Tibial nerve (tissue), 4 donors: Measurements from ENCODE around the gene GNG14. TPM values are rescaled to one million over a fixed set of nuclear protein-coding genes. Genes with fewer than 3 reads are reported as not detected.
A peak's percentile ranks its signal among the peaks of the same experiment; 100 is the strongest.

Experiments
- DNase-seq, 2 donors: peaks; one replicate each; pipeline ENCODE4 v3.0.0-alpha.2; 2019; ENCODE audit warnings: low spot score in 2 of 2
- H3K27ac ChIP-seq, 4 donors: fragments of 200-600 bp; sonication (generic) in 3 of 4; one replicate each; pipeline ENCODE4 v1.5.1; 2017 to 2019; ENCODE audit warnings: mild to moderate bottlenecking in 1 of 4
- H3K27me3 ChIP-seq, 2 donors: fragments of 200-600 bp; sonication (generic) in 1 of 2; one replicate each; pipeline versions ENCODE4 v1.5.1 to v1.6.0; 2017 to 2019
- H3K36me3 ChIP-seq, 3 donors: fragments of 200-600 bp; sonication (generic); one replicate each; pipeline ENCODE4 v1.5.1; 2018 to 2019
- H3K4me1 ChIP-seq, 4 donors: fragments of 200-600 bp; sonication (generic) in 3 of 4; one replicate each; pipeline ENCODE4 v1.5.1; 2017 to 2019
- H3K4me3 ChIP-seq, 4 donors: fragments of 200-600 bp; sonication (generic) in 3 of 4; one replicate each; pipeline ENCODE4 v1.5.1; 2017 to 2019; ENCODE audit warnings: mild to moderate bottlenecking in 1 of 4, moderate library complexity in 1 of 4
- H3K9me3 ChIP-seq, 4 donors: fragments of 200-600 bp; sonication (generic) in 3 of 4; one replicate each; pipeline ENCODE4 v1.5.1; 2017 to 2019
- EP300 ChIP-seq, 2 donors: sonication (generic); formaldehyde crosslinking; IDR thresholded peaks; one replicate each; pipeline ENCODE4 v1.6.1; 2017; ENCODE audit warnings: antibody characterized with exemption in 2 of 2, mild to moderate bottlenecking in 1 of 2
- POLR2A ChIP-seq, 2 donors: fragments of 450-650 bp; IDR thresholded peaks; one replicate each; pipeline ENCODE4 v1.6.1; 2017; ENCODE audit warnings: antibody characterized with exemption in 2 of 2, mild to moderate bottlenecking in 2 of 2, moderate library complexity in 2 of 2
- WGBS, 2 donors: methylation state at CpG; one replicate each; pipeline ENCODE4 v1.1.5; 2018; 5-methylcytosine and 5-hydroxymethylcytosine counted together
- total RNA-seq, 4 donors: library from RNA; depleted of rRNA; stranded (reverse); fragments of >200 nt; gene quantifications; one replicate each; pipeline ENCODE4 v1.1.0, GENCODE V29; 2016
- TF ChIP-seq, protein P1 (sequence below), 5 experiments: fragments of 200-600 bp in 3 of 5; fragments of 450-650 bp in 2 of 5; sonication (generic) in 3 of 5; IDR thresholded peaks; one replicate each; pipeline ENCODE4 v1.5.1; 2016 to 2019; ENCODE audit warnings: antibody characterized with exemption in 5 of 5, mild to moderate bottlenecking in 3 of 5, moderate library complexity in 2 of 5

GNG14 gene
- total RNA-seq, 4 donors from 2014 or later, result not detected

DNA sequence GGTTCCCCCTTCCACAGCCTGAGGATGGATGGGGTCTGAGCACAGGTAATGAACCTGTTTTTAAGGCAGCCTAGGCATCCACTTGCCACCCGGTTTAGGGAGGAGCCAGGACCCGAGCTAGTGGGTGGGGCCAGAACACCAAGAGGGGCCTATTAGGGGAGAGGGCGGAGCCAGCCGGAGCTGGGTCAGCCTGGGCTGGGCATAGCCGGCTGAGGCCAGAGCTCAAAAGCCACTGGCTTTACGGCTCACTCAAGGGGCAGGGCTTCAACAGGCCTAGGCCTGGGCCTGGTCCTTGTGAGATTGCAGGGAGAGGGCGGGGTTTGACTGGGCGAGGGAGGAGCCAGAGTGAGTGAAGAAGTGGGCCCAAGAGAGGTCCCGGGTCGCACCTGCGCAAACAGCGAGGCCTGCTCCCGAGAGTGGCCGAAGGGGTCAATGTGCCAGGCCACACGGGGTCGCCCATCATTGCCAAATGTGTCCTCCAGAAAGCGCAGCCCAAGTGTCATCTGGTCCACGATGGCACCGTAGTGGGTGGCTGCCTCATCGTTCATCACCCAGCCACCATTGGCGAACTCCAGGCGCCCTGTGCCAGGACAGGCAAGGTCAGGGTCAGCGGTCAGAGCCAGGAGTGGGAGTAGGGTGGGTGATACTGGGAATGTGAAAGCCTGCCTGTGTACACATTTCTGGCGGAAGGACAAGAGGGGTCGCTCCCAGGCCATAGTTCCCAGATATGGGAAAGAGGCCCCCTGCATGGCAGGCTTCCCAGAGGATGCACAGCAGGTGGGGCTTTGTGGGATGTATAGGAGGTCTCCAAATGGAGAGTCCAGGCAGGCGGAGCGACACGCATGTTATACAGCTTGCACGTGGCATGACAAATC is 23.2 kb upstream of the GNG14 start:
- Histone ChIP-seq H3K27me3 (no peaks in the 10 kb centered on the region), H3K4me3 (no peak overlapping the region), H3K27ac (no peak overlapping the region), H3K9me3 (no peaks in the 10 kb centered on the region), H3K36me3 (peaks cover 0 to 58% (median 23%) of the 10 kb centered on the region in 3 donors), H3K4me1 (peaks cover 0 to 44% (median 24%) of the 10 kb centered on the region in 4 donors)
- TF ChIP-seq, protein P1, sequence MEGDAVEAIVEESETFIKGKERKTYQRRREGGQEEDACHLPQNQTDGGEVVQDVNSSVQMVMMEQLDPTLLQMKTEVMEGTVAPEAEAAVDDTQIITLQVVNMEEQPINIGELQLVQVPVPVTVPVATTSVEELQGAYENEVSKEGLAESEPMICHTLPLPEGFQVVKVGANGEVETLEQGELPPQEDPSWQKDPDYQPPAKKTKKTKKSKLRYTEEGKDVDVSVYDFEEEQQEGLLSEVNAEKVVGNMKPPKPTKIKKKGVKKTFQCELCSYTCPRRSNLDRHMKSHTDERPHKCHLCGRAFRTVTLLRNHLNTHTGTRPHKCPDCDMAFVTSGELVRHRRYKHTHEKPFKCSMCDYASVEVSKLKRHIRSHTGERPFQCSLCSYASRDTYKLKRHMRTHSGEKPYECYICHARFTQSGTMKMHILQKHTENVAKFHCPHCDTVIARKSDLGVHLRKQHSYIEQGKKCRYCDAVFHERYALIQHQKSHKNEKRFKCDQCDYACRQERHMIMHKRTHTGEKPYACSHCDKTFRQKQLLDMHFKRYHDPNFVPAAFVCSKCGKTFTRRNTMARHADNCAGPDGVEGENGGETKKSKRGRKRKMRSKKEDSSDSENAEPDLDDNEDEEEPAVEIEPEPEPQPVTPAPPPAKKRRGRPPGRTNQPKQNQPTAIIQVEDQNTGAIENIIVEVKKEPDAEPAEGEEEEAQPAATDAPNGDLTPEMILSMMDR (IDR thresholded peaks at IDR 0.05), result no peak
- TF ChIP-seq EP300 (IDR thresholded peaks at IDR 0.05), result no peak
- no peak for TF ChIP-seq POLR2A (IDR thresholded peaks at IDR 0.05)
- 73 to 85% methylated on average over 25 to 29 of the region's 29 CpGs for WGBS, 2 donors
- DNase-seq, result no peak

DNA sequence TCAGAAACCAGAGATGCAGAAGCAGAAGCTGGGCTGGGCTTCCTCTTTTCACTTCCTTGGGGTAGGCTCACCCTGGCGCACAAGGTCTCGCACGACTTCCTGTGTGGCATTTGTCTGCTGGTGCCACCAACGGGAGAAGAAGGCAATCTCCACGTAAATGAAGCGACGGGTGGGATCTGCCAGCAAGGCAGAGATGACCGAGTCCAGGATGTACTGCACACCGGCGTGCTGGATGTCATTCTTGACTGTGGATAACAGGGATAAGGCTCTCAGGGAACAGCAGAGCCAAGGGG is 22.6 kb upstream of the GNG14 start:
- DNase-seq, result peak in 1 of 2 donors; percentile 25
- WGBS, 2 donors, result 89 to 92% methylated on average over 10 of the region's 10 CpGs

DNA sequence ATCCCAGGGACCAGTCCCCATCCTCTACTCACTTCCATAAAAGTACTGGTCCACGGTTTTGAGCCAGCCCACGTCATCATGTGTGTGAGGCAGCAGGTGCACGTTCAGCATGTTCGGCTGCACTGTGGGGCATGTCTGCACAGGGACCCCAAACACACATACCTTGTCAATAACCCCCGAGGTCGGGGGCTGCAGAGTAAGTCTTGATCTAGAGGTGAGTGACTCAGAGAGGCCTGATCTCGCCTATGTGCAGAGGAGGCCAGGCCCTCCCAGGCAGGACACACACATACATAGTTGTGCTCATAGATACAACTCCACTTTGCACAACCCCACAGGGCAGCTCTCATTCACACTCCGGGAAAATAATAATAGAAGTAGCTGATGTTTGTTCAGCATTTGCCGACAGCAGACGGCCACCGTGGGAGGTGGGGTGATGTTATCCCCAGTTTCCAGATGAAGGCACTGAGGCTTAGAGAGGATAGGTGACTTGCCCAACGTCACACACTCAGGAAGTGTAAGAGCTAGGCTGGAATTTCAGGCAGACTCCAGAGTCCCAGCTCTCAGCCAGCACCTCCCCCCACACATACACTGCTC is 22.0 kb upstream of the GNG14 start:
- H3K4me1 ChIP-seq, result peaks cover 0 to 53% (median 31%) of the 10 kb centered on the region in 4 donors

More for the DNA sequence above, 22.6 kb upstream of the GNG14 start:
- Histone ChIP-seq H3K27me3 (no peaks in the 10 kb centered on the region), H3K27ac (peak overlapping the region in 2 of 4 donors; percentile 80 to 91), H3K36me3 (peaks cover 0 to 53% (median 23%) of the 10 kb centered on the region in 3 donors), H3K9me3 (no peaks in the 10 kb centered on the region), H3K4me3 (peak overlapping the region in 2 of 4 donors; percentile 83 to 95), H3K4me1 (peaks cover 0 to 48% (median 26%) of the 10 kb centered on the region in 4 donors)
- TF ChIP-seq, protein P1 (IDR thresholded peaks at IDR 0.05), result no peak
- TF ChIP-seq EP300 (IDR thresholded peaks at IDR 0.05) (no peak), POLR2A (IDR thresholded peaks at IDR 0.05) (no peak)

DNA sequence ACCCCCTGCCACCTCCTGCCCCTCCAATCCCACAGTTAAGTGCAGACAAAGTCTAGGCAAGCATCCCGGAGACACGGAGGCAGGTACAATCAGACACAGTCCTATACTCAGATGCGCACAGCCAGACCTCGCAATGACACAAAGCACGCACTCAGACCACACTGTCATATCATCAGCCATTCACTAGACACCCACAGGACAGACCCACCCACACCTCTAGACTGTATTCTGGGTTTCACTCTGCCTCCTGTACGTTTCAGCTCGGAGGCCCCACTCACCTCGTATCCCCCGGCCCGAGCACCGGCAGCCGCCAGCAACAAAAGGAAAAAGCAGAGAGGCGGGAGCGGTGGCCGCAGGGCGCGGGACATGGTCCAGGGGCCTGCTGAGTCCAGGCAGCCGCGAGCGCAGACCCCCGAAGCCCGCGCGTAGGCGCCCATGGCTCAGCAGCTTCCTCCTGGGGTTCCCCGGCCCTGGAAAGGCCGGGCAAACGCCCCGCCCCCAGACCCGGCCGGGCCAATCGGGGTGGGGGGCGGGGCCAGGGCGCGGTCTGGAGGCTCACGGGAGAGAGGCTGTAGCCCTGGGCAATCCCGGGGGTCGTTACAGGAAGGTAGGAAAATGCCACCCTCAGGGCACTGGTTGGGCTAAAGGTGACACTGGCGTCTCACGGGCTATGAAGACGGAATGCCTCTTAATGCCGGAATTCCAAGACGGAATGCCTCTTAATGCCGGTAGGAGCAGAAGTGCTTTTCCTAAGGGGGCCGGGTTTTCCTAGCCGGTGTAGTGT is 21.3 kb upstream of the GNG14 start, which contains the start of the genes MAN2B1 and WDR83:
Gene MAN2B1 (minus strand): TSS at position 478 of the 784 bp plus-strand sequence. CDS start 41 bp downstream, at position 437.
Gene WDR83 (plus strand): TSS at position 543 of the 784 bp plus-strand sequence. CDS start 2,984 bp downstream, outside the sequence.
- Histone ChIP-seq H3K36me3 (peaks cover 0 to 43% (median 15%) of the 10 kb centered on the region in 3 donors), H3K27ac (peak within 1 kb of the TSS; percentile 58 to 91 (median 80)), H3K9me3 (no peaks in the 10 kb centered on the region), H3K27me3 (no peaks in the 10 kb centered on the region), H3K4me1 (peaks cover 0 to 58% (median 33%) of the 10 kb centered on the region in 4 donors), H3K4me3 (peak within 1 kb of the TSS; percentile 83 to 95 (median 87))
- TF ChIP-seq, protein P1 (IDR thresholded peaks at IDR 0.05), result no peak
- TF ChIP-seq POLR2A (IDR thresholded peaks at IDR 0.05) (peak in 1 of 2 donors; percentile 38), EP300 (IDR thresholded peaks at IDR 0.05) (peak in 1 of 2 donors; percentile 20)
- 1% methylated on average over 26 to 45 of the region's 46 CpGs for WGBS, 2 donors
- peak; percentile 64 to 67 for DNase-seq

More for the DNA sequence above, 22.0 kb upstream of the GNG14 start:
- peak overlapping the region; percentile 83 to 95 (median 87) for H3K4me3 ChIP-seq
- H3K27me3 ChIP-seq, result no peaks in the 10 kb centered on the region
- 47 to 50% methylated on average over 11 to 12 of the region's 12 CpGs for WGBS, 2 donors
- H3K9me3 ChIP-seq, result no peaks in the 10 kb centered on the region
- peak overlapping the region in 3 of 4 donors; percentile 80 to 91 (median 80) for H3K27ac ChIP-seq
- TF ChIP-seq, protein P1 (IDR thresholded peaks at IDR 0.05), result no peak
- TF ChIP-seq EP300 (IDR thresholded peaks at IDR 0.05), result no peak
- no peak for TF ChIP-seq POLR2A (IDR thresholded peaks at IDR 0.05)
- DNase-seq, result no peak
- H3K36me3 ChIP-seq, result peaks cover 0 to 47% (median 22%) of the 10 kb centered on the region in 3 donors
